Endothelial cell (in vitro differentiated cells): ENCODE measurements around the gene GPAM. TPM values are rescaled to one million over a fixed set of nuclear protein-coding genes. Genes with fewer than 3 reads are reported as not detected.

ENCODE experiments used
- DNase-seq: peaks from one replicate; pipeline ENCODE4 v3.0.0; 2021; ENCODE audit warnings: low spot score
- H3K27ac Mint-ChIP-seq: one replicate; pipeline ENCODE4 v1.8.0; 2021; ENCODE audit warnings: mixed read lengths, inconsistent platforms; ENCODE audit not compliant: unreplicated experiment
- H3K27me3 Mint-ChIP-seq: one replicate; pipeline ENCODE4 v1.8.0; 2021; ENCODE audit warnings: mild to moderate bottlenecking, moderate library complexity, mixed read lengths, inconsistent platforms; ENCODE audit not compliant: unreplicated experiment
- H3K36me3 Mint-ChIP-seq: one replicate; pipeline ENCODE4 v1.8.0; 2021; ENCODE audit warnings: mild to moderate bottlenecking, low read depth, mixed read lengths, inconsistent platforms; ENCODE audit not compliant: unreplicated experiment
- H3K4me1 Mint-ChIP-seq: one replicate; pipeline ENCODE4 v1.8.0; 2021; ENCODE audit warnings: mild to moderate bottlenecking, mixed read lengths, inconsistent platforms; ENCODE audit not compliant: unreplicated experiment
- H3K4me3 Mint-ChIP-seq: one replicate; pipeline ENCODE4 v1.8.0; 2021; ENCODE audit warnings: mild to moderate bottlenecking, mixed read lengths, inconsistent platforms; ENCODE audit not compliant: unreplicated experiment
- H3K9me3 Mint-ChIP-seq: one replicate; pipeline ENCODE4 v1.8.0; 2021; ENCODE audit warnings: mixed read lengths, inconsistent platforms; ENCODE audit not compliant: unreplicated experiment
- CTCF ChIP-seq: fragments of 200-600 bp; sonication (generic); IDR thresholded peaks from one replicate; pipeline ENCODE4 v1.5.0; 2021; ENCODE audit warnings: antibody characterized with exemption; ENCODE audit not compliant: unreplicated experiment
- total RNA-seq: library from RNA; stranded (reverse); fragmentation: NEBNext Ultra II Directional; extraction: Animal tissue kit (Norgen Biotek cat#: 25700); gene quantifications from one replicate; pipeline ENCODE4 v1.2.1, GENCODE V29; 2021; ENCODE audit not compliant: unreplicated experiment

The GPAM gene
- total RNA-seq, 1 donor from 2014 or later, result 11.5 TPM

- peak; percentile 90 for TF ChIP-seq CTCF
- Mint-ChIP-seq H3K27ac (no peak overlapping the region), H3K36me3 (peaks cover 4% of the 10 kb centered on the region), H3K27me3 (peaks cover 10% of the 10 kb centered on the region), H3K4me1 (peaks cover 2% of the 10 kb centered on the region), H3K4me3 (no peak overlapping the region), H3K9me3 (no peaks in the 10 kb centered on the region)
- DNase-seq, result peak; percentile 94
Observed at GRCh38 chr10:112137154-112137987, 46.2 kb downstream of the GPAM start.

- no peak overlapping the region for H3K27ac Mint-ChIP-seq
- H3K27me3 Mint-ChIP-seq, result peaks cover 10% of the 10 kb centered on the region
- no peak overlapping the region for H3K4me3 Mint-ChIP-seq
- no peaks in the 10 kb centered on the region for H3K9me3 Mint-ChIP-seq
- H3K36me3 Mint-ChIP-seq, result peaks cover 4% of the 10 kb centered on the region
- no peak for DNase-seq
- peaks cover 2% of the 10 kb centered on the region for H3K4me1 Mint-ChIP-seq
- no peak for TF ChIP-seq CTCF
Observed at GRCh38 chr10:112136486-112137153, 46.9 kb downstream of the GPAM start.

- peaks cover 4% of the 10 kb centered on the region for H3K36me3 Mint-ChIP-seq
- no peaks in the 10 kb centered on the region for H3K9me3 Mint-ChIP-seq
- peaks cover 2% of the 10 kb centered on the region for H3K4me1 Mint-ChIP-seq
- no peak for DNase-seq
- H3K4me3 Mint-ChIP-seq, result no peak overlapping the region
- TF ChIP-seq CTCF, result no peak
- peaks cover 10% of the 10 kb centered on the region for H3K27me3 Mint-ChIP-seq
- no peak overlapping the region for H3K27ac Mint-ChIP-seq
Observed at GRCh38 chr10:112135604-112136003, 48.0 kb downstream of the GPAM start.

GRCh38 chr10:112132435-112132834, 51.1 kb downstream of the GPAM start:
- Mint-ChIP-seq H3K36me3 (no peaks in the 10 kb centered on the region), H3K9me3 (no peaks in the 10 kb centered on the region), H3K4me1 (peaks cover 2% of the 10 kb centered on the region), H3K27ac (no peak overlapping the region), H3K27me3 (no peaks in the 10 kb centered on the region), H3K4me3 (no peak overlapping the region)
- TF ChIP-seq CTCF, result no peak
- DNase-seq, result no peak

GRCh38 chr10:112131996-112132395, 51.6 kb downstream of the GPAM start:
- Mint-ChIP-seq H3K27me3 (no peaks in the 10 kb centered on the region), H3K4me1 (peaks cover 2% of the 10 kb centered on the region), H3K4me3 (no peak overlapping the region), H3K9me3 (no peaks in the 10 kb centered on the region), H3K36me3 (no peaks in the 10 kb centered on the region), H3K27ac (no peak overlapping the region)
- no peak for TF ChIP-seq CTCF
- DNase-seq, result no peak
